Stomach (tissue), 4 donors: ENCODE measurements around the gene CCDC91.

Experiments
- EP300 ChIP-seq: sonication (generic); formaldehyde crosslinking; IDR thresholded peaks from one replicate; pipeline ENCODE4 v1.6.1; 2017; ENCODE audit warnings: antibody characterized with exemption
- POLR2A ChIP-seq, 4 donors: fragments of 450-650 bp; IDR thresholded peaks; one replicate each; pipeline ENCODE4 v1.6.1; 2016; ENCODE audit warnings: antibody characterized with exemption in 4 of 4, control low read depth in 2 of 4, mild to moderate bottlenecking in 1 of 4, moderate library complexity in 1 of 4

GRCh38 chr12:28144532-28144931, 45.7 kb upstream of the CCDC91 start:
- TF ChIP-seq POLR2A (IDR thresholded peaks at IDR 0.05) (no peak), EP300 (no peak)
